Esophagus squamous epithelium (tissue), 5 donors: ENCODE measurements around the gene PARP4. TPM values are rescaled to one million over a fixed set of nuclear protein-coding genes. Genes with fewer than 3 reads are reported as not detected.
"Not testable (repeated sequence)": the region's sequence is repeated elsewhere in the genome, so short reads cannot be mapped to it uniquely, and the experiment has no call there.

Source experiments
- DNase-seq: peaks from one replicate; lab custom pipeline; 2025; lab: John Stamatoyannopoulos, UW
- H3K27ac ChIP-seq, 4 donors: fragments of 200-600 bp; sonication (generic); one replicate each; pipeline ENCODE4 v1.5.1; 2016 to 2019; ENCODE audit warnings: mild to moderate bottlenecking in 1 of 4
- H3K27me3 ChIP-seq, 4 donors: fragments of 200-600 bp; sonication (generic); 1 replicate in 3 of 4; 2 replicates in 1 of 4; pipeline versions ENCODE4 v1.5.1 to v1.6.0; 2017 to 2021; ENCODE audit warnings: antibody characterized with exemption in 1 of 4
- H3K36me3 ChIP-seq, 3 donors: fragments of 200-600 bp; sonication (generic); one replicate each; pipeline ENCODE4 v1.5.1; 2016 to 2019
- H3K4me1 ChIP-seq, 3 donors: fragments of 200-600 bp; sonication (generic); one replicate each; pipeline ENCODE4 v1.5.1; 2017 to 2019
- H3K4me3 ChIP-seq, 4 donors: fragments of 200-600 bp; sonication (generic); 1 replicate in 3 of 4; 2 replicates in 1 of 4; pipeline ENCODE4 v1.5.1; 2016 to 2019; ENCODE audit warnings: mild to moderate bottlenecking in 2 of 4, moderate library complexity in 1 of 4
- H3K9me3 ChIP-seq, 3 donors: fragments of 200-600 bp; sonication (generic); one replicate each; pipeline ENCODE4 v1.5.1; 2016 to 2019
- POLR2A ChIP-seq, 4 donors: fragments of 450-650 bp; IDR thresholded peaks; one replicate each; pipeline ENCODE4 v1.6.1; 2017; ENCODE audit warnings: antibody characterized with exemption in 4 of 4, mild to moderate bottlenecking in 4 of 4, moderate library complexity in 3 of 4
- WGBS, 2 donors: methylation state at CpG; one replicate each; pipeline ENCODE4 v1.1.5; 2018; 5-methylcytosine and 5-hydroxymethylcytosine counted together
- intact Hi-C: fragments of 100-400 bp; cut with DNase I; formaldehyde crosslinking; loops from one replicate; pipeline ENCODE4 v1.15.0; 2022
- total RNA-seq, 4 donors: library from RNA; depleted of rRNA; stranded (reverse); fragments of >200 nt; gene quantifications; one replicate each; pipeline ENCODE4 v1.1.0, GENCODE V29; 2016
- TF ChIP-seq, protein P1 (sequence below), 6 experiments: fragments of 450-650 bp in 4 of 6; fragments of 200-600 bp in 2 of 6; sonication (generic) in 2 of 6; IDR thresholded peaks; one replicate each; pipeline ENCODE4 v1.5.1; 2016 to 2019; ENCODE audit warnings: antibody characterized with exemption in 6 of 6, mild to moderate bottlenecking in 4 of 6, moderate library complexity in 4 of 6
- donor health status: DM: yes; HTN: yes; CAD: no.

The PARP4 gene
- total RNA-seq, 4 donors from 2014 or later: 37.3 to 67.6 (median 46.9) TPM

DNA sequence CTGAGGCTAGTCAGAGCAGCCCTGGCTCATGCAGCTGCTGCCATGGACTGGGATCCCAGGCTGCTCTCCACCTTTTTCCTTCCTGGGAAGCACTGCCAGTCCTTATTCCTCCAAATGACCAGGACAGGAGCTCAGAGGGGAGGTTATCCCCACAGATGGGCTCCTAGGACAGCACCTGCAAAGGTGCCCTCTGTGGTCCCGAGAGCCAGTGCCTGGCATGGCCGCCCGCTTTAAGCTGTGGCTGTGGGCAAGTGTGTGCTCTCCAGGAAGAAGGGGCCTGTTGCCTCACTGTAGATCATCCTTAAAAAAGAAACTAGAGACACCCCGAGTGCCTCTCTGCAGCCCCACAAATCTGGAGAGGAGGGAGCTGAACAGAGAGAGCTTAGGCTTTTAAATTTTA is 119.6 kb downstream of the PARP4 start:
- H3K27ac ChIP-seq: no peak overlapping the region
- H3K4me1 ChIP-seq: no peaks in the 10 kb centered on the region
- H3K4me3 ChIP-seq: no peak overlapping the region
- DNase-seq: no peak
- intact Hi-C loops: no loop called here
- TF ChIP-seq POLR2A (IDR thresholded peaks at IDR 0.05): no peak
- TF ChIP-seq, protein P1, sequence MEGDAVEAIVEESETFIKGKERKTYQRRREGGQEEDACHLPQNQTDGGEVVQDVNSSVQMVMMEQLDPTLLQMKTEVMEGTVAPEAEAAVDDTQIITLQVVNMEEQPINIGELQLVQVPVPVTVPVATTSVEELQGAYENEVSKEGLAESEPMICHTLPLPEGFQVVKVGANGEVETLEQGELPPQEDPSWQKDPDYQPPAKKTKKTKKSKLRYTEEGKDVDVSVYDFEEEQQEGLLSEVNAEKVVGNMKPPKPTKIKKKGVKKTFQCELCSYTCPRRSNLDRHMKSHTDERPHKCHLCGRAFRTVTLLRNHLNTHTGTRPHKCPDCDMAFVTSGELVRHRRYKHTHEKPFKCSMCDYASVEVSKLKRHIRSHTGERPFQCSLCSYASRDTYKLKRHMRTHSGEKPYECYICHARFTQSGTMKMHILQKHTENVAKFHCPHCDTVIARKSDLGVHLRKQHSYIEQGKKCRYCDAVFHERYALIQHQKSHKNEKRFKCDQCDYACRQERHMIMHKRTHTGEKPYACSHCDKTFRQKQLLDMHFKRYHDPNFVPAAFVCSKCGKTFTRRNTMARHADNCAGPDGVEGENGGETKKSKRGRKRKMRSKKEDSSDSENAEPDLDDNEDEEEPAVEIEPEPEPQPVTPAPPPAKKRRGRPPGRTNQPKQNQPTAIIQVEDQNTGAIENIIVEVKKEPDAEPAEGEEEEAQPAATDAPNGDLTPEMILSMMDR (IDR thresholded peaks at IDR 0.05): no peak
- H3K36me3 ChIP-seq: no peaks in the 10 kb centered on the region
- H3K9me3 ChIP-seq: peaks cover 0 to 8% (median 7%) of the 10 kb centered on the region in 3 donors
- H3K27me3 ChIP-seq: no peaks in the 10 kb centered on the region
- WGBS, 2 donors: 54% methylated on average over 2 of the region's 4 CpGs; no CpG with 5 or more reads in 1 of the 2 donors

DNA sequence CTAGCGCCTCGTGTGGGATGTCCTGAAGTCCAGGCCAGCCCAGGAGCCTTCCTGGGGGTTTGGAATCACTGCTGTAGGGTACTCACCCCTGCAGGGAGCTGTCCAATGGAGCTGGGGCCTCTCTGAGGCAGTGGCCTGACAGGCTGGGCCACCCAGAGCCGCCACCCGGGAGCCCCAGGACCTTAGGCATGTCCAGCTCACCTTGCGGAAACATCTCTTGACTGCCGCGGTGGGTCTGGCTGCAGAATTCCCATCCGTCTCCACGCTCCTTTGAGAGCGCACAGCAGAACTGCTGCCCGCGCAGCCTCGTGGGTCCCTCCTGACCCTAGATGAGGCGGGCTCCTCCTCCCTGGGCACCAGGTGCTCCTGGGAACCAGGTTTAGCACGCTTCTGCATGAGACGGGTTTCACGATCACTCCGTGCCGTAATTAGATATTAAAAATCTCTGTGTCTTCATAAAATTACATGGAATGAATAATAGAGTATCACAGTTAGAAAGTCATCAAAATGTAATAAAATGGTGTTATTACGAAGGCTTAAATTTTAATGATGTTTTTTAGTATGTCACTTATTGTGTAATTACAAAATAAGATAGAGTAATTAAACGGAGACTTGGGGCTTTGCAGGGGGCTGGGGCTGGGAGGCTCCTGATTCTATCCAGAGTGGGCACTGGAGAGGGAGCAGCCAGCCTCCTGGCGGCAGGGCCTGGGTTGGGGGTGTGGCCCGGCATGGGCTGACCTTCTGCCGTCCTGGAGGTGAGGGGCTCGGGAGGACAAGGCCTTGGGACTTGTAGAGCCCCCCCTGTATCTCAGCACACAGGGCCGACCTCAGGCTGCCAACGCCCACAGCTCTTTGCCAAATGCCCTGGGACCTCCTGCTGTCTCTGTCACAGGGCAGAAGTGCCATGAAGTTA is 120.6 kb downstream of the PARP4 start:
- H3K27me3 ChIP-seq, intact Hi-C loops, H3K4me1 ChIP-seq, H3K27ac ChIP-seq, H3K36me3 ChIP-seq, H3K4me3 ChIP-seq, H3K9me3 ChIP-seq, DNase-seq: not testable (repeated sequence)
- 81 to 94% methylated on average over 10 to 13 of the region's 27 CpGs for WGBS, 2 donors

DNA sequence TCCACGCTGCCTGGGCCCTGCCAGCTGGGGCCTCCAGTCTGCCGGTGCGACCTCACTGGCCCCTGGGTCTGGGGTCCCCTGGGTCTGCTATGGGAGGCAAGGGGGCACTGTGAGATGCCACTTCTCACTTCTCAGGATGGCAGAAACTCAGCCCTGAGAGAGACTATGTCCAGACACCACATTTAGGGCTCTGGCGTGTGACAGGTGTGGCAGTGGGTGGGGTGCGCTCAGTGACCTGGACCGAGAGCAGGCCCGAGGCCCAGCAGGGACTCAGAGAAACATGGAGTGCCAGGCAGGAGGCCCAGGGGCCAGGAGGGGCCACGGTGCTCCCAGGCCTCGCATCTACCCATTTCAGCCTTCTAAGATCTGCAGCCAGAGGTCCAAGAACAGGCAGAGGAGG is 121.8 kb downstream of the PARP4 start:
- H3K4me1 ChIP-seq, H3K36me3 ChIP-seq, H3K9me3 ChIP-seq, DNase-seq, H3K4me3 ChIP-seq, intact Hi-C loops, H3K27ac ChIP-seq, H3K27me3 ChIP-seq: not testable (repeated sequence)
- no CpG with 5 or more reads among the region's 9 CpGs for WGBS, 2 donors

DNA sequence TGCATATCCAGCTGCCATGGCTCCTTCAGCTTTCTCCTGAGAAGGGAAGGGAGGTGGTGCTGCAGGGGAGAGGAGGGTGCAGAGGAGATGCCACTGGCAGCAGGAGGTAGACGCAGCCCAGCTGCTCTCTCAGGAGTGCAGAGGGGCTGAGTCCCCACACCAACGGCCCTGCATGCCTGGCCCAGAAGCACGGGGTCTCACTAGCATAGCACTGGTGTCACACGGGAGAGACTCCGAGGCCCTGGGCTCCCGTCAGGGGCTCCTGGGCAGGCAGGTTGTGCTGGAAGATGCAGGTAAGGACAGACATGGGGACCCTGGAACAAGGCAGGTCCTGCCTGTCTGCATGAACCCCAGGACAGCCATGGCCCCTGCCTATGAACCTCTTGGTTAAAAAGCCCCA is 123.1 kb downstream of the PARP4 start:
- Histone ChIP-seq H3K4me3 (no peak overlapping the region), H3K4me1 (no peaks in the 10 kb centered on the region), H3K9me3 (no peaks in the 10 kb centered on the region), H3K27ac (no peak overlapping the region), H3K27me3 (no peaks in the 10 kb centered on the region), H3K36me3 (no peaks in the 10 kb centered on the region)
- no peak for TF ChIP-seq POLR2A (IDR thresholded peaks at IDR 0.05)
- TF ChIP-seq, protein P1 (IDR thresholded peaks at IDR 0.05): no peak
- DNase-seq: no peak
- intact Hi-C loops: no loop called here
- 69 to 80% methylated on average over 1 to 3 of the region's 6 CpGs for WGBS, 2 donors

DNA sequence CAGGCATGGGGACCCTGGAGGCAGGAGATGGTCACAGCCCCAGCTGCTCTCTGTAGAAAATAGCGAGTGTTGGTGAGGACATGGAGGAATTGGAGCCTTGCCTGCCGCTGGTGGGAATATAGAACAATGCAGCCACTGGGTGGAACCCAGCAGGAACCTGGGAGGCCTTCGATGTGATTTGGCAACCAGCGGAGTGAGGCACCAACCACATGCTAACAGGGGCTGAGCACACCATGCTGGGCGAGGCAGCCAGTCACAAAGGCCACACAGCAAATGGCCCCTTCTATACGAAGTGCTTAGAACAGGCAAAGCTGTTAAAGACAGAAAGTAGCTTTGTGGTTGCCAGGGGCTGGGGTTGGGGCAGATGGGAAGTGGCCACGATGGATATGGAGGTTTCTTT is 123.8 kb downstream of the PARP4 start:
- H3K27me3 ChIP-seq, H3K4me1 ChIP-seq, H3K36me3 ChIP-seq, H3K27ac ChIP-seq, DNase-seq, intact Hi-C loops, H3K4me3 ChIP-seq, H3K9me3 ChIP-seq: not testable (repeated sequence)
- 72 to 74% methylated on average over 7 of the region's 7 CpGs for WGBS, 2 donors

DNA sequence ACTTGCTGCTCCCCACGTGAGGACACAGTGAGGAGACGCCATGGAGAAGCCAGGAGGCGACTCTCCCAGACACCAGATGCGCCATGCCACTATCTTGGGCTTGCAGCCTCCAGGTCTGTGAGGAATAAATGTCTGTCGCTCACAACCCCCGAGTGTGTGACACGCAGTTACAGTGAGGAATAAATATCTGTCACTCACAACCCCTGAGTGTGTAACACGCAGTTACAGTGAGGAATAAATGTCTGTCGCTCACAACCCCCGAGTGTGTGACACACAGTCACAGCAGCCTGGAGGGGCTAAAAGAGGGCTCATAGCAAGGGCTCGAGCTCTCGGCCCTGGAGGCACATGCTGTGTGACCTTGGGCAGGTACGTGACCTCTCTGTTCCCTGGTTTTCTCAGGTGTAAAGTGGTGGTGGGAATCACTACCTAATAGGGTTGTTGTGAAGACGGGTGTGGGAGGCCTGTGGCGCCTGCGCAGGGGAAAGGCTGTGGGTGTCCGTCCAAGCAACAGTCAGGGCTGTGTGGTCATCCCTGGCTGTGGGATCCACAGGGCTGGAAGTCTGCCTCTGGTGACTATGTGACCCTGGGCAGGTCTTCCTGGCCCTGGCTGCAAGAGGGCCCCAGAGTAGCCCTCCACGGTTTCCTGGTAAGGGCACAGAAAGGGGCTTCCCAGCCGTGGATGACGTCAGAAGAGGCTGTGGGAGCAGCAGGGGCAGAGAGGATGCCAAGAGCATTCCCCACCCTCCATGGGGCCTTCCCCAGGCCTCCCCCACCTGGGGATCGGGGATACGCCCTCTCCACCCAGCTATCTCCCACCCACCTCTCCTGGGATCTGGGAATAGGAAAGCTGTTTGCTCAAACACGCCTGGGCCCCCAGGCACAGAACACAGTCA is 125.5 kb downstream of the PARP4 start:
- H3K4me1 ChIP-seq: no peaks in the 10 kb centered on the region
- no peak overlapping the region for H3K4me3 ChIP-seq
- 81 to 87% methylated on average over 13 to 14 of the region's 23 CpGs for WGBS, 2 donors
- H3K36me3 ChIP-seq: no peaks in the 10 kb centered on the region
- TF ChIP-seq POLR2A (IDR thresholded peaks at IDR 0.05): no peak
- TF ChIP-seq, protein P1 (IDR thresholded peaks at IDR 0.05): no peak
- no peaks in the 10 kb centered on the region for H3K9me3 ChIP-seq
- intact Hi-C loops: no loop called here
- DNase-seq: no peak
- no peaks in the 10 kb centered on the region for H3K27me3 ChIP-seq
- no peak overlapping the region for H3K27ac ChIP-seq
